Naive thymus-derived CD4-positive, alpha-beta T cell (primary cell): ENCODE measurements around the gene CREB1. TPM values are rescaled to one million over a fixed set of nuclear protein-coding genes. Genes with fewer than 3 reads are reported as not detected.

ENCODE experiments used
- ATAC-seq: fragments of 150-1000 bp; cut with Tn5 transposase; 2 replicates; pipeline ENCODE4 v1.10.0; 2021; ENCODE audit warnings: mild to moderate bottlenecking, moderate library complexity
- CTCF ChIA-PET: fragments of 350-600 bp; sonication (Branson Sonifier 250); formaldehyde crosslinking; loops from one replicate; lab custom pipeline; 2021; ENCODE audit warnings: antibody characterized with exemption; lab: Charles Lee
- POLR2A ChIA-PET: fragments of 350-600 bp; sonication (Branson Sonifier 250); formaldehyde crosslinking; loops from one replicate; lab custom pipeline; 2021; ENCODE audit warnings: antibody characterized with exemption, inconsistent platforms; lab: Charles Lee
- DNase-seq, 9 donors: peaks; one replicate each; pipeline versions ENCODE4 v3.0.0 to v3.0.0-alpha.2; 2020 to 2022; ENCODE audit warnings: mixed read lengths in 1 of 9
- H3K27ac ChIP-seq: one replicate; pipeline ENCODE4 v1.7.0; 2013; ENCODE audit warnings: mild to moderate bottlenecking, low read depth, low read length, moderate library complexity
- H3K27me3 ChIP-seq, 2 donors: one replicate each; pipeline ENCODE4 v1.7.0; 2013; ENCODE audit warnings: low read length in 2 of 2, mild to moderate bottlenecking in 2 of 2, moderate library complexity in 2 of 2; ENCODE audit not compliant: control insufficient read depth in 2 of 2, insufficient read depth in 2 of 2
- H3K36me3 ChIP-seq, 3 experiments: 1 replicate in 2 of 3; 2 replicates in 1 of 3; pipeline ENCODE4 v1.7.0; 2013; ENCODE audit warnings: low read length in 3 of 3, mild to moderate bottlenecking in 3 of 3, moderate library complexity in 1 of 3; ENCODE audit not compliant: insufficient read depth in 3 of 3, control insufficient read depth in 2 of 3
- H3K4me1 ChIP-seq, 2 donors: one replicate each; pipeline ENCODE4 v1.7.0; 2013; ENCODE audit warnings: low read length in 2 of 2, mild to moderate bottlenecking in 2 of 2, moderate library complexity in 1 of 2; ENCODE audit not compliant: control insufficient read depth in 2 of 2, insufficient read depth in 2 of 2
- H3K4me3 ChIP-seq: 2 replicates; pipeline ENCODE4 v1.7.0; 2013; ENCODE audit warnings: mild to moderate bottlenecking, low read length
- H3K9me3 ChIP-seq, 3 experiments: 1 replicate in 2 of 3; 2 replicates in 1 of 3; pipeline ENCODE4 v1.7.0; 2013; ENCODE audit warnings: low read length in 3 of 3; ENCODE audit not compliant: control insufficient read depth in 2 of 3
- H3K27ac Mint-ChIP-seq, 9 donors: one replicate each; pipeline ENCODE4 v1.8.0; 2020 to 2022; ENCODE audit warnings: mixed read lengths in 9 of 9, mild to moderate bottlenecking in 8 of 9, moderate library complexity in 5 of 9, inconsistent platforms in 2 of 9
- H3K27me3 Mint-ChIP-seq, 5 donors: one replicate each; pipeline ENCODE4 v1.8.0; 2021 to 2022; ENCODE audit warnings: mixed read lengths in 5 of 5, mild to moderate bottlenecking in 1 of 5
- H3K36me3 Mint-ChIP-seq, 5 donors: one replicate each; pipeline ENCODE4 v1.8.0; 2020 to 2022; ENCODE audit warnings: mixed read lengths in 5 of 5, mild to moderate bottlenecking in 3 of 5, inconsistent platforms in 1 of 5
- H3K4me1 Mint-ChIP-seq, 7 donors: one replicate each; pipeline ENCODE4 v1.8.0; 2020 to 2022; ENCODE audit warnings: mixed read lengths in 7 of 7, mild to moderate bottlenecking in 3 of 7, inconsistent platforms in 1 of 7
- H3K4me3 Mint-ChIP-seq, 10 donors: one replicate each; pipeline ENCODE4 v1.8.0; 2020 to 2022; ENCODE audit warnings: mild to moderate bottlenecking in 10 of 10, mixed read lengths in 10 of 10, moderate library complexity in 6 of 10, inconsistent platforms in 2 of 10
- H3K9me3 Mint-ChIP-seq, 11 donors: one replicate each; pipeline ENCODE4 v1.8.0; 2020 to 2022; ENCODE audit warnings: mixed read lengths in 11 of 11, mild to moderate bottlenecking in 4 of 11, inconsistent platforms in 1 of 11, moderate library complexity in 1 of 11
- intact Hi-C, 2 donors: fragments of 100-400 bp; cut with micrococcal nuclease; formaldehyde crosslinking; loops; one replicate each; pipeline ENCODE4 v1.15.1; 2023
- polyA plus RNA-seq, 2 donors: library from polyadenylated mRNA; unstranded; fragments of 300-500 nt; fragmentation: Illumina TruSeq; gene quantifications; one replicate each; pipeline ENCODE4 v1.2.3, GENCODE V29; 2021
- total RNA-seq, 6 experiments: library from RNA in 5 of 6; stranded (reverse) in 5 of 6; gene quantifications; 1 replicate in 5 of 6; 2 replicates in 1 of 6; pipeline ENCODE4 v1.2.3 and lab custom pipeline; 2021 to 2026

CREB1 gene
- total RNA-seq (100 to 1,000 TPM in 4 of 5 experiments, 10 to 100 TPM in 1; 89.7 to 141 (median 115) TPM), polyA plus RNA-seq (10 to 100 TPM; 71.1 to 85.7 TPM), total RNA-seq (lab: John Stamatoyannopoulos, UW) (87.8 reads per million, percentile 82 among the genes with 10 or more reads in this experiment)

GRCh38 chr2:207529330-207530159 is at the start of gene CREB1:
Gene CREB1 (plus strand): TSS chr2:207529962. CDS start chr2:207555636, 25,674 bp downstream.
- ATAC-seq (peak; percentile 87), DNase-seq (peak; percentile 99 to 100 (median 100))
- Histone ChIP-seq H3K36me3 (peaks cover 0 to 3% (median 0%) of the 10 kb centered on the region in 3 experiments), H3K4me1 (peaks cover 52 to 59% of the 10 kb centered on the region in 2 donors), H3K27ac (peak within 1 kb of the TSS; percentile 100), H3K9me3 (no peaks in the 10 kb centered on the region), H3K4me3 (peak within 1 kb of the TSS; percentile 75), H3K27me3 (no peaks in the 10 kb centered on the region)
- peak within 1 kb of the TSS; percentile 95 to 100 (median 99) for H3K4me3 Mint-ChIP-seq
- intact Hi-C loops = loop anchor here (1.0 to 10.0 kb wide), 25 partner anchors 15 to 1442 kb away; partner anchors contain the start of genes CCNYL1 (in 2 of the 2), FASTKD2 (in 2 of the 2), MDH1B (in 2 of the 2) and METTL21A (in 2 of the 2)
- CTCF ChIA-PET = interaction anchor here (0.5 to 1.0 kb wide), 2 partner anchors 57 to 182 kb away, joined by 3 read pairs; partner anchors contain the start of gene CCNYL1
- peaks cover 0 to 8% (median 0%) of the 10 kb centered on the region in 11 donors for H3K9me3 Mint-ChIP-seq
- peaks cover 0 to 16% (median 10%) of the 10 kb centered on the region in 5 donors for H3K36me3 Mint-ChIP-seq
- peaks cover 0 to 7% (median 0%) of the 10 kb centered on the region in 5 donors for H3K27me3 Mint-ChIP-seq
- H3K27ac Mint-ChIP-seq = peak within 1 kb of the TSS; percentile 98 to 100 (median 100)
- POLR2A ChIA-PET = interaction anchor here (0.5 to 4.7 kb wide), 32 partner anchors 9 to 1370 kb away, joined by 3 to 89 read pairs (median 5); partner anchors contain the start of genes CCNYL1, EEF1B2, FASTKD2 and KLF7
- peaks cover 45 to 85% (median 69%) of the 10 kb centered on the region in 7 donors for H3K4me1 Mint-ChIP-seq

DNA sequence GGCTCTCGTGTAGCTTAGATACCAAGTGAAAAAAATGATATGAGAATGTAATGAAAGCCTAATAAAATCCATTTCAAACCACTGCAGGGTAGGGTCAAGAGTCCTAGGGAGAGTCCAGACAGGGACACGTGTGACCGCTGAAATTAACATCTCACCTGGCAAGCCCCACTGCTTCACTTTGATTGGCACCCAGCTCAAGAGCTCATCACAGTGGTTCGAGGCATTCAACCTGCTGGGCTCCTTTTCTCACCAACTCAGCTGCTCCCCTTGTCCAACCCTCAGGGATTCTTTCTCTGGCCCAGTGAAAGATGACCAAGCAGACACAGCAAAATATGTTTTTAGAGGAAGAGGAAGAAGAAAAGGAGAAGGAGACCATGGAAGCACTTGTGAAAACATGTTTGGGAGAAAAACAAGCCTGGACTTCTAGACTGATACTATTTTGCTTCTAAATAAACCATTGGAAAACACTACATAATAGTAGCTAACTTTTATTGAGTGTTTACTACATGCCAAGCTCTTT is 49.2 kb upstream of the CREB1 start:
- ATAC-seq = no peak
- H3K27me3 Mint-ChIP-seq = no peaks in the 10 kb centered on the region
- POLR2A ChIA-PET = interaction anchor here (0.6 to 1.8 kb wide), 3 partner anchors 16 to 315 kb away, joined by 3 to 8 read pairs (median 3); partner anchors contain the start of gene KLF7
- H3K4me1 Mint-ChIP-seq = peaks cover 10 to 54% (median 46%) of the 10 kb centered on the region in 7 donors
- peak overlapping the region in 1 of 10 donors; percentile 47 for H3K4me3 Mint-ChIP-seq
- CTCF ChIA-PET = no interaction called here
- no peak overlapping the region for H3K27ac ChIP-seq
- H3K4me1 ChIP-seq = peaks cover 0 to 18% of the 10 kb centered on the region in 2 donors
- no peak overlapping the region for H3K4me3 ChIP-seq
- H3K36me3 ChIP-seq = no peaks in the 10 kb centered on the region
- no peaks in the 10 kb centered on the region for H3K9me3 ChIP-seq
- H3K9me3 Mint-ChIP-seq = peaks cover 0 to 2% (median 0%) of the 10 kb centered on the region in 11 donors
- intact Hi-C loops = loop anchor here (1.0 to 5.0 kb wide), 2 partner anchors 47 to 50 kb away; partner anchors contain the start of gene CREB1 (in 1 of the 2)
- peak overlapping the region in 3 of 9 donors; percentile 48 to 63 (median 60) for H3K27ac Mint-ChIP-seq
- peaks cover 0 to 2% (median 0%) of the 10 kb centered on the region in 5 donors for H3K36me3 Mint-ChIP-seq
- H3K27me3 ChIP-seq = no peaks in the 10 kb centered on the region
- no peak for DNase-seq

- Histone ChIP-seq H3K27me3 (no peaks in the 10 kb centered on the region), H3K4me3 (no peak overlapping the region), H3K9me3 (no peaks in the 10 kb centered on the region), H3K27ac (no peak overlapping the region), H3K36me3 (no peaks in the 10 kb centered on the region), H3K4me1 (peaks cover 0 to 18% of the 10 kb centered on the region in 2 donors)
- ChIA-PET CTCF (interaction anchor here (0.5 to 0.6 kb wide), 3 partner anchors 15 to 681 kb away, joined by 3 to 4 read pairs (median 3); no protein-coding TSS in a partner anchor), POLR2A (interaction anchor here (1.2 to 1.8 kb wide), 2 partner anchors 49 to 316 kb away, joined by 3 to 8 read pairs; partner anchors contain the start of gene KLF7)
- Mint-ChIP-seq H3K27me3 (no peaks in the 10 kb centered on the region), H3K4me3 (peak overlapping the region in 7 of 10 donors; percentile 13 to 62 (median 42)), H3K27ac (peak overlapping the region in 8 of 9 donors; percentile 22 to 77 (median 67)), H3K36me3 (peaks cover 0 to 2% (median 0%) of the 10 kb centered on the region in 5 donors), H3K4me1 (peaks cover 10 to 54% (median 46%) of the 10 kb centered on the region in 7 donors), H3K9me3 (peaks cover 0 to 2% (median 0%) of the 10 kb centered on the region in 11 donors)
- DNase-seq (no peak), ATAC-seq (no peak)
- intact Hi-C loops = loop anchor here (1.0 to 5.0 kb wide), 2 partner anchors 45 to 48 kb away; partner anchors contain the start of gene CREB1 (in 1 of the 2)
Measured at GRCh38 chr2:207481924-207482323, 47.8 kb upstream of the CREB1 start.

DNA sequence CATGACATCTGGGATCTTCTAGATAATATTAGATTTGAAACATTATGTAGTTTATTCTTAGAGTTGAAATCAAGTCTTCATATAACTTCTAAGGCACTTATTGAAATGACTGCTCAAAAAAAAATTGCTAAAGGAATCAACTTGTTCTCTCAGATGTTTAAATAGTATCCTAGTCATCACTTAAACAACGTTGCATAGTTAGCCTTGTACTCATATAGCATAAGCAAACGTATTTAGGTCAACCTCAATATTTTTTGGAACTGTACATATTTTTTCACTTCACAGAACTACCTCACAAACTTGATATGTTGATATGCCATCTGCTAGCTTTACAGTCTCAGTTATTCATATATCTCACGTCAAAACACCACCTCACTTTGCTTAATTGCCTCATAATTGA is 47.1 kb upstream of the CREB1 start:
- Histone ChIP-seq H3K4me3 (no peak overlapping the region), H3K4me1 (peaks cover 0 to 18% of the 10 kb centered on the region in 2 donors), H3K36me3 (no peaks in the 10 kb centered on the region), H3K27me3 (no peaks in the 10 kb centered on the region), H3K27ac (no peak overlapping the region), H3K9me3 (no peaks in the 10 kb centered on the region)
- Mint-ChIP-seq H3K27ac (peak overlapping the region in 1 of 9 donors; percentile 34), H3K9me3 (peaks cover 0 to 2% (median 0%) of the 10 kb centered on the region in 11 donors), H3K4me1 (peaks cover 10 to 54% (median 46%) of the 10 kb centered on the region in 7 donors), H3K27me3 (no peaks in the 10 kb centered on the region), H3K36me3 (peaks cover 0 to 2% (median 0%) of the 10 kb centered on the region in 5 donors), H3K4me3 (peak overlapping the region in 3 of 10 donors; percentile 39 to 47 (median 46))
- intact Hi-C loops = loop anchor here in 1 of 2 donors (5.0 kb wide), 1 partner anchor 45 kb away; the partner anchor contains the start of gene CREB1
- ChIA-PET POLR2A (interaction anchor here (1.0 to 1.2 kb wide), 2 partner anchors 13 to 48 kb away, joined by 3 to 4 read pairs; no protein-coding TSS in a partner anchor), CTCF (interaction anchor here (0.6 kb wide), 1 partner anchor 580 kb away, joined by 3 read pairs; no protein-coding TSS in a partner anchor)
- no peak for DNase-seq
- no peak for ATAC-seq

DNA sequence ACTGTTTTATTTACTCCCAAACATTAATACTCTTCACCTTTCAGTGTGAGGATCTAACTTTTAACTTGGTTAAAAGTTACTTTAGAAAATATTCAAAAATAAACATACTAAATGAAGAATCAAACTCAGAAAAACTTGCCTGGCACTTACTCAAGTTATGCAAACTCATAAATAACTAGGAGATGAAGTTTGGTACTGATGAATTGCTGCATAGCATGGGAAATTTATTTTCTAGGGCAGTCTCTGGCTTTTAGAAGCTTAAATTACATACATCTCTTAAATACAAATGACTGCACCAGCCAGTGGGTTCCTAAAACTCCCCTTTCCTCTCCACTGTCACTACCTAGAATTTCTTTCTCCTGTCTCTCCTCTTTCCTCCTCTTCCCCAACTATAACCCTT is 46.7 kb upstream of the CREB1 start:
- intact Hi-C loops = loop anchor here in 1 of 2 donors (5.0 kb wide), 1 partner anchor 44 kb away; the partner anchor contains the start of gene CREB1
- POLR2A ChIA-PET = interaction anchor here (1.0 kb wide), 1 partner anchor 13 kb away, joined by 4 read pairs; no protein-coding TSS in a partner anchor
- Mint-ChIP-seq H3K36me3 (peaks cover 0 to 2% (median 0%) of the 10 kb centered on the region in 5 donors), H3K9me3 (peaks cover 0 to 2% (median 0%) of the 10 kb centered on the region in 11 donors), H3K27ac (peak overlapping the region in 1 of 9 donors; percentile 42), H3K4me1 (peaks cover 10 to 54% (median 46%) of the 10 kb centered on the region in 7 donors), H3K27me3 (no peaks in the 10 kb centered on the region), H3K4me3 (no peak overlapping the region)
- DNase-seq (no peak), ATAC-seq (no peak)
- Histone ChIP-seq H3K4me1 (peaks cover 0 to 18% of the 10 kb centered on the region in 2 donors), H3K27me3 (no peaks in the 10 kb centered on the region), H3K27ac (no peak overlapping the region), H3K9me3 (no peaks in the 10 kb centered on the region), H3K4me3 (no peak overlapping the region), H3K36me3 (no peaks in the 10 kb centered on the region)
- CTCF ChIA-PET = interaction anchor here (0.6 kb wide), 1 partner anchor 580 kb away, joined by 3 read pairs; no protein-coding TSS in a partner anchor
